Stimulated activated effector memory CD8-positive, alpha-beta T cell treated with anti-CD3 and anti-CD28 coated beads, Interleukin-12 subunit alpha, Interleukin-12 subunit beta, amount 100 ng/mL, for 72 hours (primary cell): Measurements from ENCODE around the gene MBLAC1.
A peak's percentile ranks its signal among the peaks of the same experiment; 100 is the strongest.

Experiments
- ATAC-seq: fragments of 150-1000 bp; cut with Tn5 transposase; 2 replicates; pipeline ENCODE4 v1.10.0; 2021
- DNase-seq, 2 donors: peaks; one replicate each; pipeline ENCODE4 v3.0.0; 2021 to 2022; ENCODE audit warnings: low spot score in 2 of 2
- H3K27ac Mint-ChIP-seq: one replicate; pipeline ENCODE4 v1.8.0; 2022; ENCODE audit warnings: mild to moderate bottlenecking, mixed read lengths
- H3K36me3 Mint-ChIP-seq: one replicate; pipeline ENCODE4 v1.8.0; 2022; ENCODE audit warnings: mild to moderate bottlenecking, mixed read lengths
- H3K4me1 Mint-ChIP-seq: one replicate; pipeline ENCODE4 v1.8.0; 2022; ENCODE audit warnings: mixed read lengths
- H3K4me3 Mint-ChIP-seq: one replicate; pipeline ENCODE4 v1.8.0; 2022; ENCODE audit warnings: mild to moderate bottlenecking, mixed read lengths
- H3K9me3 Mint-ChIP-seq: one replicate; pipeline ENCODE4 v1.8.0; 2022; ENCODE audit warnings: mixed read lengths

MBLAC1 gene

DNA sequence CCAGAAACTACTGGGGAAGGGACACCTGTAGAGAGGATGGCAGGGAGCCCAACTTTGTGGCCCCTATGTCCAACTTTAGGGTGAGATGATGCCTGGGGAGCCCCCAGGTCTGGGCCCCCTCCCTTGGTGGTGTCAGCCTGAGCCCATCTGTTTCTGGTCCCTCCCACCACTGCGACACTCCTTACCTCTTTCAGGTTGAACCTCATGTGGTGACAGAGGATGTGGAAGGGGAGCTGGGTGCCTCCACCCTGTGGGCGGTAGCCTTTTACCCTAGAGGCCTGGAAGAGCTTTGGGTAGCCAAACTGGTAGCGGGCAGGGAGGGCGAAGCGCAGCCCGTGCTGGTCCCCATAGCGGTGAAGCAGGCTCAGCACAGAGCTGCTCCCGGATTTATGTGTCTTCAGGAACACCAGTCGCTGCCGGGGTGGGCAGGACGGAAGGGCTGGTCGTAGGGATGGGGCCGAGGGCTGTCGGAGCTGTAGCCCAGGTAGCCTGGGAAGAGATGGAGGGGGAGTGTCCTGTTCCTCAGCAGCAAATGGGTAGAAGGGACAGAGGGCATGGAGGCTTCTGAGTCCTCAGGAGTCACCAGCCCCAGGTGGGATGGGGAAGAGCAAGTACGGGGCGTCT lies 39.7 kb downstream of the MBLAC1 start:
- H3K4me1 Mint-ChIP-seq = peaks cover 59% of the 10 kb centered on the region
- DNase-seq (no peak), ATAC-seq (peak; percentile 58)
- H3K27ac Mint-ChIP-seq = peak overlapping the region; percentile 7
- H3K36me3 Mint-ChIP-seq = no peaks in the 10 kb centered on the region
- H3K9me3 Mint-ChIP-seq = no peaks in the 10 kb centered on the region
- H3K4me3 Mint-ChIP-seq = no peak overlapping the region

DNA sequence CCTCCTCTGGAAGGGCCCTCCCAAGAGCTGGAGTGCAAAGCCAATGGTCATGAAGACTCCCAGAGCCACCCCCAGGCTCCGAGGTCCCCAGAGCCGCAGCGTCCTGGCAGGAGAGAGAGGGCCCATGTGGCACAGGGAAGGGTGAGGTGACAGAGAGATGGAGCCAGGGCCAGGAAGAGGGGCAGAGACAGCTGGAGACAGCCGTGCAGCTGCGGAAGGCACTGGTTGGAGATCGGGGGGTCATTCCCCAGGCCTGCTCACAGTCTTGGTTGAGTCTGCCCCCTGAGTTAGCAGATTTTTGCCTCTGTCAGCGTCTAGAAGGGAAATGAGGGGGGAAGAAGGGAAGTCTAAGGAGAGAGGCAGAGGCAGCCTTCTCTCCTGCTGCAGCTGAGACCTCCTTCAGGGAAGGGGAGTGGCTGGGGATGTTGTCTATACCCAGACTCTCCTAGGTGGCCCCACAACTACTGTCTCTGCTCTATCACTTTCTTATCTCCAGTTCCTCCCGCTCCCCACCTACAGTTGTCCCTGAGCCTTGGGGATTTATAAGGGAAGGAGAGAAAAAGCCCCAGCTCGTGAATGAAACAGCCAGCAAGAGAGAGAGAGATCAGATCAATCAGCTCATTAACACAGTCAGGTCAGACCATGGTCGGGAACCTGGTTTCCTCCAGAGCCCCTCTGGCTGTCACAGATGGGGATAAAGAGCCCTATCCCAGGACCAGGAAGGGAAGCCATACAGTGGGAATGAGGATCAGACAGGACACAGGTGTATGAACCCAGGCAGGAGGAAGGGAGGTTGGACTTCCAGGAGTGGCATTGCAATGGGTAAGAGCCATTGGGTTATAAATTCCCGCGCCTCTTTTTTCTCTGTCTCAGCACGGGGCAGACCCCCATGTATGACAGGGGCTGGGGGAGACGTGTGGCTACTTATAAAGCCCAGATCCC lies 40.5 kb downstream of the MBLAC1 start:
- DNase-seq = no peak
- Mint-ChIP-seq H3K9me3 (no peaks in the 10 kb centered on the region), H3K4me1 (peaks cover 64% of the 10 kb centered on the region), H3K4me3 (peak overlapping the region; percentile 56), H3K27ac (no peak overlapping the region), H3K36me3 (no peaks in the 10 kb centered on the region)
- no peak for ATAC-seq

- Mint-ChIP-seq H3K9me3 (no peaks in the 10 kb centered on the region), H3K27ac (no peak overlapping the region), H3K36me3 (no peaks in the 10 kb centered on the region), H3K4me3 (peak overlapping the region; percentile 56), H3K4me1 (peaks cover 61% of the 10 kb centered on the region)
- no peak for DNase-seq
- no peak for ATAC-seq
Measured at GRCh38 chr7:100167912-100168323, 41.2 kb downstream of the MBLAC1 start.

GRCh38 chr7:100169147-100169850 lies 42.5 kb downstream of the MBLAC1 start:
- Mint-ChIP-seq H3K27ac (peak overlapping the region; percentile 23), H3K4me1 (peaks cover 62% of the 10 kb centered on the region)

GRCh38 chr7:100170101-100170897 lies 43.5 kb downstream of the MBLAC1 start:
- DNase-seq (no peak), ATAC-seq (no peak)
- Mint-ChIP-seq H3K4me1 (peaks cover 62% of the 10 kb centered on the region), H3K27ac (no peak overlapping the region), H3K36me3 (no peaks in the 10 kb centered on the region), H3K4me3 (peak overlapping the region; percentile 53), H3K9me3 (no peaks in the 10 kb centered on the region)

More at GRCh38 chr7:100169147-100169850, 42.5 kb downstream of the MBLAC1 start:
- DNase-seq (no peak), ATAC-seq (no peak)
- Mint-ChIP-seq H3K4me3 (peak overlapping the region; percentile 56), H3K9me3 (no peaks in the 10 kb centered on the region), H3K36me3 (no peaks in the 10 kb centered on the region)

DNA sequence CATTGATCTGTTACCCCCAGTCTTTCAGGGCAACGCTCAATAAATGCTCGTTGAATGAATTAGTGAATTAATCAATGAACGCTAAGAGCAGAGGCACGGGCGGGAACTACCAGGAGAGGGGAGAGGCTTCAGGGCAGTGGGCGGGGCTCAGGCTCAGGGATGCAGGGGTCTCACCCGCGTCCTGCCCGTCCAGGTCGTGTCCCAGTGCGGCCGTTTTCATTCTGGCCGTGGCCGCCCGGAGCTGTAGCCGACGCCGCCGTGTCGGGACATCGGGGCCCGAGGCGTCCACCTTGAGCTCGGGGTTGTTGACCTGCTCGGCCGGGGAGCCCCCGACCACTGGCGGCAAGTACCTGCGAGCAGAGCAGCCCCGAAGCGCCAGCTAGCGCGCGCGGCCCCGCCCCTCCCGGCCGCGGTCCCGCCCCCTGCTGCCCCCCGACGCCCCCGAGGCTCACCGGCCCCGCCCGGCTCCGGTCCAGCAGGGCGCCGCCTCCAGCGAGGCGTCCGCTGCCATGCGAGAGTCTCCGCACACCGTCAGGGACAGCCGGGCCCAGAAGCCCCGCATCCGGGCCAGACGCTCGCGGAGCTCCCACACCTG lies 44.4 kb downstream of the MBLAC1 start:
- ATAC-seq (peak; percentile 68), DNase-seq (no peak)
- peak overlapping the region; percentile 53 for H3K4me3 Mint-ChIP-seq
- H3K9me3 Mint-ChIP-seq = no peaks in the 10 kb centered on the region
- peaks cover 64% of the 10 kb centered on the region for H3K4me1 Mint-ChIP-seq
- no peak overlapping the region for H3K27ac Mint-ChIP-seq
- H3K36me3 Mint-ChIP-seq = no peaks in the 10 kb centered on the region

DNA sequence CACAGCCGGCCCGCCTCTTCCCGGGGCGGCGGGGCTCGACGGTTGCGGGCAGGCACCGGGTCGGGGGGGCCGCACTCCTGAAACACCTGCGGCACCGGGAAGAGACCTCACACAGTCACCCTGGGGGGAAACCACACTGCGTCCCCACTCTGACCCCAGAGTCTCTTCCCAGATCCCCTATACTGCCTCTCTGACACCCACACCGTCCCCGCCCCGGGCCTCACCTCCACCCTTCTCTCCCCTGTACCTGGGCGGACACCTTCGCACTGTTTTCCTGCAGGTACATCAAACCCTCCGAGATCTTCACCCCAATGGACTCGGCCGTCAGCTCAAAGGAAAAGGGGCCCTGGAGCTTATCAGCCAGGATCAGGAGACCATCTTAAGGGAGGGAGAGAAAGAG lies 45.1 kb downstream of the MBLAC1 start:
- Mint-ChIP-seq H3K9me3 (no peaks in the 10 kb centered on the region), H3K27ac (no peak overlapping the region), H3K36me3 (no peaks in the 10 kb centered on the region), H3K4me3 (peak overlapping the region; percentile 53), H3K4me1 (peaks cover 64% of the 10 kb centered on the region)
- ATAC-seq = peak; percentile 5
- no peak for DNase-seq

DNA sequence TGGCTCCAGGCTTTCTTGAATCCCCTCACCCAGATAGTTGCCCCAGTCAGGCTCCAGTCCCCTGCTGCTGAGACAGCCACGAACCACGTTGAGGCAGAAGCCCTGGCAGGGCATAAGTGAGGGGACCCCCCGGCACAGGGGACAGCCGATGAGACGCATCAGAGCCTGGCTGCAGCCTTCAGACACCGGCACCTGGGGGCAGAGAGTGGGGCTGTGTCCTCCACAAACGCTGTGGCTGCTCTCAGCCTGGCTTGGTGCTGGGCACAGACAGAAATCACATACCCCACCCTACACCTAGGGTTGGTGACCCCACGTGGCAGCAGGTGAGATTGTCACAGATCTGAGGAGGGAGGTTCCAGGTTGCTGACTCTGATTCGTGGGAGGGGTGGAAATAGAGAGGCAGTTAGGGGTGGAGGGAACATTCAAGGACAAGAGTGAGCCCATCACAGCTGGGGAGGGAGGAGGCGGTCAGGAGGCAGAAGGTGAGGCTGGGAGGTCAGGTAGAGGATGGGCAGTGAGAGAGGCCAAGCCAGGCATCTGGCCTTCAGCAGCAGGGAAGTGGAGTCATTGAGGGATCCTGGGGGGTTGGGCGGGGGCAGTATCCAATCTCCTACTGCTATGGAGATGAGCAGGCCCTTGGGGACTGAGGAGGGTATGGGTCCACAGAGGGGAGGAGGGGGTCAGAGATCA lies 47.2 kb downstream of the MBLAC1 start:
- Mint-ChIP-seq H3K9me3 (no peaks in the 10 kb centered on the region), H3K36me3 (no peaks in the 10 kb centered on the region), H3K4me1 (peaks cover 53% of the 10 kb centered on the region), H3K4me3 (no peak overlapping the region), H3K27ac (no peak overlapping the region)
- DNase-seq = no peak
- no peak for ATAC-seq

- no peak overlapping the region for H3K27ac Mint-ChIP-seq
- H3K4me3 Mint-ChIP-seq = no peak overlapping the region
- no peaks in the 10 kb centered on the region for H3K9me3 Mint-ChIP-seq
- peaks cover 50% of the 10 kb centered on the region for H3K4me1 Mint-ChIP-seq
- DNase-seq (no peak), ATAC-seq (no peak)
- H3K36me3 Mint-ChIP-seq = no peaks in the 10 kb centered on the region
Measured at GRCh38 chr7:100174582-100174981, 47.8 kb downstream of the MBLAC1 start.

DNA sequence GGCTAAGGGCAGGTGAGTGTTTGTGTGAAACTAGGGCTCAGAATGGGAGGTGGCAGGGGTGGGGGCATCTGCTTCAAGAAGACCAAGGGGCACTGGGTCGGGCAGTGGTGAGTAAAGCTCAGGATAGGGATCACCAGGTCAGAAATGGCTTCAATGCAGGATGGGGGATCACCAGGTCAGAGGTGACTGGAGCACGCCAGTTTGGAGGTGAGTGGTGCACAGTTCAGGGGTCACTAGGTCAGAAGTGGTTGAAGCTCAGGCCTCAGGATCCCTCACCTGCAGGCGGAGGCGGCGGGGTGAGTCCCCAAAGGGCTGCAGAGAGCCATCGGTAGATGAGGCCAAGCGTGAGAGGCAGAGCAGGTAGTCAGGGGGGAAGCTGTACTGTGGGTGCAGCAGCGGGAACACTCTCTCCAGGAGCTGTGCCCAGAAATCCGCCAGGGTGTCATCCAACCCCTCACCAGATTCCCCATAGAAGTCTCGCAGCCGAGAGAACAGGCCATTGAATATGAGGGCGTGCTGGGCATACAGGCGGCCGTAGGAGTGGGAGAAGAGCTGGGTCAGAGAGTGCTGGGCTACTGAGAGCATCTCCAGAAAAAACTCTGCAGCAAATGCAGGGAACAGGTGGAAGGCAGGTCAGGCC lies 48.6 kb downstream of the MBLAC1 start:
- no peak overlapping the region for H3K27ac Mint-ChIP-seq
- no peaks in the 10 kb centered on the region for H3K36me3 Mint-ChIP-seq
- DNase-seq (no peak), ATAC-seq (no peak)
- peaks cover 46% of the 10 kb centered on the region for H3K4me1 Mint-ChIP-seq
- H3K4me3 Mint-ChIP-seq = peak overlapping the region; percentile 9
- H3K9me3 Mint-ChIP-seq = no peaks in the 10 kb centered on the region

DNA sequence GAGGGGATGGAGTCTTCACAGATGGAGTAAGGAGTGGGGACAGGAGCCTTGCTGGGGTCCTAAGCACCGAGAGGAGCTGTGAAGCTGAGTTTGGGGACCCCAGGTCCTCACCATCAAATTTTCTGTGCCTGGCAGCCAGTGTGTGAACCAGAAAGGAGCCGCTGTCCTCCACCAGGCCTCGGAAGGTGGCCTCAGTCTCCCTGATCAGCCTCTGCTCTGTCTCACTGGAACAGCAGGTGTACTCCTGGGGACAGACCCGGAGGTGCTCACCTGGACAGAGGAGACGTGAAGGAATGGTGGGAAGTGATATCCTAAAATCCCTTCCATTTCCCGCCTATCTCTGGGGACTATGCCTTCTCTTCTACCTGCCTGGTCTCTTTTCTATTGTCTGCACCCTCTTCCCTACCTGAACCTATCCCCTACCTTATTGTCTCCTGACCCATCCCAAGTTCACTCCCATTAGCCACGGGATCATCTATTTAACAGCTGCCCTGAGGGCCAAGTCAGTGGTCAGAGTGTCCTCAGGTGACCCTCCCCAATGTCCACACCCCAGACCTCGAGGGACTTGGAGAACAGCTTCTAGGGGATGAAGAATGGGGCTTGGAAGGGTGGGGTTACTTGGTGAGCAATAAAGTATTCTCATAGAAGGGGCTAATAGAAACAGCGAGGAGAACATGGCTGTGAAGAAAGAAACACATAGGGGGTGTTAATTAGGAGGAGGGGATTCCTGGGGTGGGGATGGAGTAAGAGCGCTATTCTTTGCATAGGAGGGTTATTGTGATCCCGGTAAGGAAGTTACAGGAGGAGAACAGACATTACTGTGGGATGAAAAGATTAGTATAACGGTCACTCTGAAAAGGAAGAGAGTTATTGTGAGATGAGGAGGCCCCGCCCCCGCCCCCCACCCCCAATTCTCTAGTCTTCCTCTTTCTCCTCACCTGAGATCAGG lies 49.6 kb downstream of the MBLAC1 start:
- Mint-ChIP-seq H3K4me3 (peak overlapping the region; percentile 71), H3K9me3 (no peaks in the 10 kb centered on the region), H3K4me1 (peaks cover 49% of the 10 kb centered on the region), H3K36me3 (no peaks in the 10 kb centered on the region), H3K27ac (no peak overlapping the region)
- DNase-seq (no peak), ATAC-seq (no peak)

DNA sequence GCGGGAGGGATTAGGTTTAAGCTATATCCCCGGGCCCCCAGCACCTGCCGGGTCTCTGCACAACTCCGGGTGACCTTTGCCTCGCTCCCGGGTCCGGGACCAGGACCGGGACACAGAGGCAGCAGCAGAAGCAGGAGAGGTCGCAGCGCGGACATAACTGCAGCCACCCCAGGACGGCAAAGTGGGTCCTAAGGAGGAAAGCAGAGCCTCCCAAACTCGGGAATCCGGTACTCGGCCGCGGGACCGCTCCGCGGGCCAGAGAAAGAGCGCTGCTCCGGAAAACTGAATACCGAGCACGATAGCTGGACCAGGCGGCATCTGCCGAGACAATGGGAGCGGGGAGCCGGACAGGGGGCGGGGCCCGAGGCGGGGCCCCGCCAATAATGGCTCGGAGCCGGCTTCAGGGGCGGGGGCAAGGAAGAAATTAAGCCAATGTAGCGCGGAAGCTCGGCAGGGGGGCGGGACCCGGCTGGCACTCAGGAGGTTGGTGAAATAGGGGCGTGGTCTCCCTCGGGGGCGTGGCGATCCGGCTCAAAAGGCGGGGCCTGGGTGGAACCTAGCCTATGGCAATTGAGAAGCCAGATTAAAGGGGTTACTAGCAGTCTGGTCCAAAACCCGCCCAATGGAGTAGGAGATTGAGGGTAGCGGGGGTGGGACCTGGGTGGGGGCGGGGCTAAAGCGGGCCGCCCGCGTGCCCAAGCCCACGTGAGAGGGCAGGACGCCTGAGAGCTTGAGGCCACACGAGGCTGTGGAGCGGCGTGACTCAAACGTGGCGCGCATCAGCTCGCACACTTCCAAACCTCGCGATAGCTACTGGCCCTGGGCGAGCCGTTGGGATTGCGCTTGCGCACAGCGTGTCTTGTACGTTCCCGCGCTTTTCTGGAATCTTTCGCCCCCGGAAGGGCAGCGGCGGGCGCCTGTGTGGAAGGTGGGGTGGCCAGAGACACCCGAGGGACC lies 50.6 kb downstream of the MBLAC1 start, which contains the start of the genes GPC2 and STAG3:
Gene GPC2, minus strand, starts transcription at position 337 of the 957 bp plus-strand sequence. Its CDS starts 182 bp downstream, at position 155.
Gene STAG3, plus strand, starts transcription at position 874 of the 957 bp plus-strand sequence. CDS start 2,639 bp downstream, outside the sequence.
- peak; percentile 89 to 99 for DNase-seq
- Mint-ChIP-seq H3K9me3 (no peaks in the 10 kb centered on the region), H3K4me1 (peaks cover 53% of the 10 kb centered on the region), H3K4me3 (peak within 1 kb of the TSS; percentile 71), H3K36me3 (no peaks in the 10 kb centered on the region), H3K27ac (no peak within 1 kb of the TSS)
- ATAC-seq = peak; percentile 91
